ENCODE results near the gene APC.

Gene APC

DNA sequence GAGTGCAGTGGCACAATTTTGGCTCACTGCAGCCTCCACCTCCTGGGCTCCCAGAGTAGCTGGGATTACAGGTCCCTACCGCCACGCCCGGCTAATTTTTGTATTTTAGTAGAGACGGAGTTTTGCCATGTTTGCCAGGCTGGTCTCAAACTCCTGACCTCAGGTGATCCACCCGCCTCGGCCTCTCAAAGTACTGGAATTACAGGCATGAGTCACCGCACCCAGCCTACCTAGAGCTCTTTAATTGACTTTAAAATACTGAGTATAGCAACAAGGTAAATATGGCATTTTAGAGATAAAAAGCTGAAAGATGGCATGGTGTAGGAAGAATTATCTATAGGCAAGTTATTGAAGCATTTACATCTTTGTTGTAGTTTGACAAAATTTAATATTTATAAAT lies 21.0 kb downstream of the APC start:
- TF ChIP-seq, protein P1, sequence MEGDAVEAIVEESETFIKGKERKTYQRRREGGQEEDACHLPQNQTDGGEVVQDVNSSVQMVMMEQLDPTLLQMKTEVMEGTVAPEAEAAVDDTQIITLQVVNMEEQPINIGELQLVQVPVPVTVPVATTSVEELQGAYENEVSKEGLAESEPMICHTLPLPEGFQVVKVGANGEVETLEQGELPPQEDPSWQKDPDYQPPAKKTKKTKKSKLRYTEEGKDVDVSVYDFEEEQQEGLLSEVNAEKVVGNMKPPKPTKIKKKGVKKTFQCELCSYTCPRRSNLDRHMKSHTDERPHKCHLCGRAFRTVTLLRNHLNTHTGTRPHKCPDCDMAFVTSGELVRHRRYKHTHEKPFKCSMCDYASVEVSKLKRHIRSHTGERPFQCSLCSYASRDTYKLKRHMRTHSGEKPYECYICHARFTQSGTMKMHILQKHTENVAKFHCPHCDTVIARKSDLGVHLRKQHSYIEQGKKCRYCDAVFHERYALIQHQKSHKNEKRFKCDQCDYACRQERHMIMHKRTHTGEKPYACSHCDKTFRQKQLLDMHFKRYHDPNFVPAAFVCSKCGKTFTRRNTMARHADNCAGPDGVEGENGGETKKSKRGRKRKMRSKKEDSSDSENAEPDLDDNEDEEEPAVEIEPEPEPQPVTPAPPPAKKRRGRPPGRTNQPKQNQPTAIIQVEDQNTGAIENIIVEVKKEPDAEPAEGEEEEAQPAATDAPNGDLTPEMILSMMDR (IDR thresholded peaks at IDR 0.05; ENCODE audit: control extremely low read depth, extremely low read depth, low read depth, missing control alignments) = no peak
- no peak for DNase-seq (ENCODE audit: extremely low spot score)
- POLR2A ChIA-PET = no interaction called here
- CTCF ChIA-PET = interaction anchor here (0.9 to 6.3 kb wide), 23 partner anchors 9 to 582 kb away, joined by 3 to 131 read pairs (median 9); partner anchors contain the start of gene APC

DNA sequence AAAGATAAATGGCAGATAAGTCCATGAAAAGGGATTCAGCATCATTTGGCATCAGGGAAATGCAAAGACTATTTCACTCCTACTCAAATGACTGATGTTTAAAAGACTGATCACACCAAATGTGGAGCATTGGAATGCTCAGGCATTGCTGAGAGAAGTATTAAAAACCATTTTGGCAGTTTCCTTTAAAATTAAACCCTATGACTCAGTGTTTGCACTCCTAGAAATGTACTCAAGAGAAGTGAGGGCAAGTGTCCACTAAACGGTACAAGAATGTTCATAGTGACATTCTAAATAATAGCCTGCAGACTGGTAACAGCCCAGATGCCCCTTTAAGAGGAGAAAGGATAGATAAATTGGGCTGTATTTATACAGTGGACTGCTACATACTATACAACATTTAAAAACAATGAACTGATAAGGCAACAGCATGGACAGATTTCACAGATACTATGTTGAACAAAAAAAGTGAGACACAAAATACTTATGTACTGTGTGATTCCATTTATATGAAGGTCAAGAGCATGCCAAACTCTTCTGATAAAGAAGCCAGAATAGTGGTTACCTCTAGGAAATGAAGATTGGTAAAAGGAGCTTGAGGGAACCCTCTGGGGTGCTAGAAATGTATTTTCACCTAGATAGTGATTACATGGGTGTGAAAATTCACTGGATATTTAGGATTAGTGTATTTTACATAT lies 24.6 kb downstream of the APC start:
- DNase-seq (ENCODE audit: extremely low spot score) = no peak
- ChIA-PET CTCF (no interaction called here), POLR2A (no interaction called here)
- TF ChIP-seq, protein P1 (IDR thresholded peaks at IDR 0.05; ENCODE audit: control extremely low read depth, extremely low read depth, low read depth, missing control alignments) = no peak

DNA sequence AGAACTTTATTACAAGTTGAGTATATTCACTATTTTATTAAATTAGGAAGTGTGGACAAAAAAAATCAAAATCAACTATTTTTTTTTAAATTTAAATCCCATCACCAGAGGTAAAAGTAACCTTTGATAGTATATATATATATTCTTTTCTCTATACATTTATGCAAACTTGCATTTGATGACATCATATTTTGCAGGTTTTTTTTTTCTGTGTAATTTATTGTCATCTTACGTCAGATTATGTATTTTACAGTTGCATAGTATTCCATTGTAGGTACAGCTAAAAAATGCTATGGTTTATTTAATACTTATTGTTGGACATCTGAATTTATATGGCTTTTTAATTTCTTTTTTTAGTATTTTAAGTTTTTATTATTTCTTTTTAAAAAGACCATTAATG lies 25.5 kb downstream of the APC start:
- TF ChIP-seq, protein P1 (IDR thresholded peaks at IDR 0.05; ENCODE audit: control extremely low read depth, extremely low read depth, low read depth, missing control alignments) = no peak
- CTCF ChIA-PET = no interaction called here
- POLR2A ChIA-PET = no interaction called here
- DNase-seq (ENCODE audit: extremely low spot score) = no peak

DNA sequence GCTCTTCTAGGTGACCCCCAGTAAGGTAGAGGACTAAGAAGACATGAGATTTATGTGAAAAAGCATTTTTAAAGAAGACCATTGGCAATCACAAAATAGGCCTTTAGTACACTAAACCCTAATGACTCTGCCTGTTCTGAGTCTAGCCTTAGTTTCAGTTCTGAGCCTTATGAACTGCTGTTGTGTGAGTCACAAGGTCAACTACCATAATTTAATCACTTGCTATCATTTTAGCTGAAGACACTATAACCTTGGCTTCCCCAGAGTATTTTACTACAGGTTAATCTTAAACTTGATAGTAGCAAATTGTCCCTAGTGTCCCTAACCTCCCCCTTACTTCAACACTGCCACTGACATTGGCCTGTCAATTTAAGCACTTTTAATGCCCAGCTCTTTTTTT lies 34.4 kb downstream of the APC start:
- ChIA-PET POLR2A (no interaction called here), CTCF (interaction anchor here (0.7 kb wide), 1 partner anchor 9 kb away, joined by 3 read pairs; no protein-coding TSS in a partner anchor)
- no peak for DNase-seq (ENCODE audit: extremely low spot score)
- TF ChIP-seq, protein P1 (IDR thresholded peaks at IDR 0.05; ENCODE audit: control extremely low read depth, extremely low read depth, low read depth, missing control alignments) = no peak

DNA sequence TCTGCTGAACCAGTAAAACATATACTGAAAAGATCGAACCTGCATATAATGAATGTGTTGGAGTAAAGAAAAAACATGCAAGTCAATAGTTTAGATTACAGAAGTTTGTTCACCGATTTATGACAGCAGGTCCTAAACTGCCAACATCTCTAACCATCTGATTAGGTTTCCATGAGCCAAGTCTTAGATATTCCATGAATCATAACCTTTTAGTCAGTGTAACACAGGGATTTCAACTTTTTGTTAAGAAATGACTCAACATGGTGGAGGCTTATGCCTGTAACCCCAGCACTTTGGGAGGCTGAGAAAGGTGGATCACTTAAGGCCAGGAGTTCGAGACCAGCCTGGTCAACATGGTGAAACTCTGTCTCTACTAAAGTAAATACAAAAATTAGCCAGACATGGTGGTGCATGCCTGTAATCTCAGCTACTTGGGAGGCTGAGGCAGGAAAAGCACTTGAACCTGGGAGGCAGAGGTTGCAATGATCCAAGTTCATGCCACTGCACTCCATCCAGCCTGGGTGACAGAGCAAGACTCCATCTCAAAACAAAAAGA lies 38.7 kb downstream of the APC start:
- CTCF ChIA-PET = interaction anchor here (1.3 kb wide), 1 partner anchor 19 kb away, joined by 3 read pairs; no protein-coding TSS in a partner anchor
- DNase-seq (ENCODE audit: extremely low spot score) = no peak
- TF ChIP-seq, protein P1 (IDR thresholded peaks at IDR 0.05; ENCODE audit: control extremely low read depth, extremely low read depth, low read depth, missing control alignments) = no peak
- POLR2A ChIA-PET = no interaction called here

DNA sequence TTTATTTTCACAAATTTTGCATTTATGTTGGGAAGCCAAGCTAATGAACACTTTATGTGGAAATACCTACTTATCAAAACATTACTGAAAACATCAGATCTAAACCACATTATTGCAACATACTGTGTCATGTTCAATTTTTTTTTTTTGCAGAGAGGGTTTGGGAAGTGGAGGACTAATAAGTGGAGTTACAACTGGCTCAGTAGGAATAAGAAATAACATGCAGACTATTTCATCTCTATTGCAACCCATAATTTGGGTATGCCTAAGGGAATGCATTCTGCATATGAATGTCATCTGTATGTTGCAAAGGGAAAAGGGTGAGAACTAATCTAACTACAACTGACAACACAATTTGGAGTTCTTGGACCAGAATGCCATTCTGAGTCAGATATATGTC lies 41.8 kb downstream of the APC start:
- DNase-seq (ENCODE audit: extremely low spot score) = no peak
- CTCF ChIA-PET = interaction anchor here (1.0 to 2.0 kb wide), 7 partner anchors 10 to 229 kb away, joined by 3 to 9 read pairs (median 3); no protein-coding TSS in a partner anchor
- TF ChIP-seq, protein P1 (IDR thresholded peaks at IDR 0.05; ENCODE audit: control extremely low read depth, extremely low read depth, low read depth, missing control alignments) = no peak
- POLR2A ChIA-PET = no interaction called here

Measured in GM10248 (cell line).